HG02610 (cell line): ENCODE results near the gene LRRFIP2.
"Not testable (repeated sequence)": the region's sequence is repeated elsewhere in the genome, so short reads cannot be mapped to it uniquely, and the experiment has no call there.

Experiments used
- ATAC-seq: cut with Tn5 transposase; IDR thresholded peaks from one replicate; pipeline ENCODE4 v1.9.1; 2021; ENCODE audit warnings: mild to moderate bottlenecking, moderate library complexity; ENCODE audit not compliant: unreplicated experiment

The LRRFIP2 gene

DNA sequence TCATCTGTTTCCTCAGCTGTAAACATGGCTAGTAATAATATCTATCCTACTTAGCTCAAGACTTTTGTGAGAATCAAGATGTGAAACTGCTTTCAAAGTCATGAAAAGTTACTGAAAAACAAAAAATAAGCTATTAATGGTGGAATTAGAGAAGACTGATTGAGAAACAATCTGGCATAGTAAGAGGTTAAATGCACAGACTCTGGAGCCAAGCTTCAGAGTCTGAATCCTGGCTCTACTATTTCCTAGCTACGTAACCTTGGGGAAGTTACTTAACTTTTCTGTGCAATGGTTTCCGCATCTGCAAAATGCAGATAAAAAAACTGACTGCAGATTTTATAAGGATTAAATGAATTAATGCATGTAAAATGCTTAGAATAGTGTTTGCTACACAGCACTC, 28.8 kb downstream of the LRRFIP2 start:
- no peak for ATAC-seq

DNA sequence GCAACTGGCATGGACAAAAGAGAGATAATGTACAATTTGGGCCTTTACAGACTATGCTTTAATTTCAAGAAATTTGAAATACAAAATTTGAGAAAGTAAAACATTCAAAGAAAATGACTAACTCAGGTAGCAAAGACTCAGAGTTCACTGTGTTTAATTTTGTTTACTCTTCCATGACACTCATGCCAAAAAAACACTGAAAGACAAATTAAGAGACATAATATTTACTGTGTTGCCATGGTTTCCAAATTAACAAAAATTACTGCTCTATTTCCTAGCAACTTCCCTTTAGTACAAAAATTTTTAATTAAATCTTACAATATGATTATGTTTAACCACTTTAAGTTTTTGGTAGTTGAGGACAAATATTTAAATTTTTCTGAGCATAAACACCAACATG, 29.6 kb downstream of the LRRFIP2 start:
- no peak for ATAC-seq

- no peak for ATAC-seq
These were observed 30.6 kb downstream of the LRRFIP2 start for GRCh38 chr3:37143821-37144220.

DNA sequence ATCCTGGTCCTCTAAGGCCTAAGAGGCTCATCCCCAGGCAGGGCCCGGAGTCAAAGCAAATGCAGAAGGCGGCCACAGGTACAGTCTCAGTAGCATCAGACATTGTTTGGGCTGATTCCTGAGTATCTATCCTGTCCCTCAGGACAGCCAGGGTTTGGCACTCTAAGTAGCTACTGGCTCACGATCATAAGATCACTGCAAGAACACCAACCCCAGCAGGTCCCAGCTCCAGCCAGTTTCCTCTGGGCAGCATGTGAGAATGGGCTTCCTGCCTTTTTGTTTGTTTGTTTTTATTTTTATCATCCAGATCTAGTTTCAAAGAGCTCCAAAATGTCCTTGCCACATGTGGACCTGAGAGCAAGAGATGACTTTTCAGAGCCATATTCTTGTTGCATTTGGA, 32.7 kb downstream of the LRRFIP2 start:
- no peak for ATAC-seq

DNA sequence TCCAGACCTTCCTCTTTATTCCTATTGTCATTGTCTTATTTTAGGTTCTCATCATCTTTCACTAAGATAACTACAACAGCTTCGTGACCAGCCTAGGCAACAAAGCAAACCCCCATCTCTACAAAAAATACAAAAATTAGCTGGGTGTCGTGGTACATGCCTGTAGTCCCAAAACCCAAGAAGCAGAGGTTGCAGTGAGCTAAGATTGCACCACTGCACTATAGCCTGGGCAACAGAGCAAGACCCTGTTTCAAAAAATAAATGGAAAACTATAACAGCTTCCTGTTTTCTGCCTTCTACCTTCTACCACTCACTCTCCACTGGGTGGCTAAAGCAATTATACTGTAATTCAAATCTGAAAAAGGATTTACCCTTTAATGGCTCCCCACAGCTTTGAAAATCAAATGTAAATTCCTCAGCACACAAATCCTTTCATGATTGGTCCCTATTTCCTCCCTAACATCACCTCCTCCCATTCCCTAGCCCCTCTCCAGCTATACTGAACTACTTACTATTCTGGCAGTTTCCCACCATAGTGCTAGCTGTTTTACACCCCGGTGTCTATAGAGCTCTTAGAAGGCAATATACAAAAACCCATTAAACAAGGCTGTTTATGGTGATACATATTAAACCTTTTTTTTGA, 33.4 kb downstream of the LRRFIP2 start:
- no peak for ATAC-seq

- ATAC-seq, result peak; percentile 91
These were observed 34.8 kb downstream of the LRRFIP2 start for GRCh38 chr3:37139567-37140052.

- no peak for ATAC-seq
These were observed 35.6 kb downstream of the LRRFIP2 start for GRCh38 chr3:37138816-37139215.

DNA sequence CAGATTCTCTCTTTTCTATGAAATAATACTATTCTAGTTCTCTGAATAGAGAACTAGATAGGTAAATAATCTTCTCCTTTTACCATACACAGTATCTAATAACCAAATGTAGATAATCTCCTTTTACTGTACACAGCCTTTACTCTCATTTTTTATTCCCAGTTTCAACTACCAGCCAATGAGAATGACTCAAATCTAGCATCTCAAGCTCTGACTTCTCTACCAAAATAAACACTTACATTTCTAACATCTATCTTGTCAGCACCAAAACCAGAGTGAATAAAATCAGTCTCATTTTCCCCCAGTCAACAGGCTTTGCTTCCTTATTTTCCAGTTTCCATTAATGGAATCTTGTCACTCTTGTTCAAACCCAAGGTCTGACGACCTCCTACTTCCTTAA, 36.9 kb downstream of the LRRFIP2 start:
- ATAC-seq, result no peak

DNA sequence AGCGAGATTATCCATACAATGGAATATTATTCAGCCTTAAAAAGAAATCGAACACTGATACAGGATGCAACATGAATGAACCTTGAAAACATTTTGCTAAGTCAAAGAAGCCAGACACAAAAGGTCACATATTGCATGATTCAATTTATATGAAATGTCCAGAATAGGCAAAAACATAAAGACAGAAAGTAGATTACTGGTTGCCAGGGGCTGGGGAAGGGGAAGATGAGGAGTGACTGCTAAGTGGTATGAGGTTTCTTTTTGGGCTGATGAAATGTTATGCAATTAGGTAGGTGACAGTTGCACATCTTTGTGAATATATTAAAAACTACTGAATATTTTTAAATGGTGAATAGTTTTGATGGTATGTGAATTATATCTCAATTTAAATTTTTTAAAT, 38.3 kb downstream of the LRRFIP2 start:
- ATAC-seq, result no peak

- no peak for ATAC-seq
These were observed 38.8 kb downstream of the LRRFIP2 start for GRCh38 chr3:37135561-37135960.

DNA sequence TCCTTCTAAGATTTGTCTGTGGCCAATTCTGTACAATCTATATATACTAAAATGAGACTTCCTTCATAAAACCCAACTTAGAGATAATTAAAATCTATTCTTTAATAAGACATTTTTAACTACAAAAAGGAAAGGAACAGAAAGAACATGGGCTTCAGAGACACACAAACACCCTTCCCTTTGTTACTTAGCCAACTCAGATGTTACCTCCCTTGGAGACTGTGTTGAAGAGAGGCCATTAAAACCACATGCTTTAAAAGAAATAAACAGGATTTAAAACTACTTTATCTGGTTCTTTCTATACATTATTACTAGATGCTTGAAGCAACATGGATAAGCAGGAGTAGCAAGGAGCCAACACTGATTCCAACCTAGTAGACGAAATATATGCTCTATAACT, 42.0 kb downstream of the LRRFIP2 start:
- no peak for ATAC-seq

DNA sequence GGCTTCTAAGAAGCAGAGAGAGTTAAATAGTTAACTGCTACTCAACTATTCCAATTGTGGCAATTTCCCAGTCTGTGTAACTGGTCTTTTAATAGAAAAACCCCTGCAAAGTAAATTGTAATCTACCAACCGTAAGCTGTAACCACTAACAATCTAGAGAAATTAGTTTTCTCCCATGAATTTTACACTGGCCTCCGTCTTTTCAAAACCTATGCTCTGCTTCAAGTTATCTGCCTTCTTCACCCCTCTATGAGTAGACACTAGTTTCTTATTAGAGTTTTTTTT, 42.6 kb downstream of the LRRFIP2 start:
- ATAC-seq, result no peak

GRCh38 chr3:37130984-37131859, 43.2 kb downstream of the LRRFIP2 start:
- no peak for ATAC-seq

DNA sequence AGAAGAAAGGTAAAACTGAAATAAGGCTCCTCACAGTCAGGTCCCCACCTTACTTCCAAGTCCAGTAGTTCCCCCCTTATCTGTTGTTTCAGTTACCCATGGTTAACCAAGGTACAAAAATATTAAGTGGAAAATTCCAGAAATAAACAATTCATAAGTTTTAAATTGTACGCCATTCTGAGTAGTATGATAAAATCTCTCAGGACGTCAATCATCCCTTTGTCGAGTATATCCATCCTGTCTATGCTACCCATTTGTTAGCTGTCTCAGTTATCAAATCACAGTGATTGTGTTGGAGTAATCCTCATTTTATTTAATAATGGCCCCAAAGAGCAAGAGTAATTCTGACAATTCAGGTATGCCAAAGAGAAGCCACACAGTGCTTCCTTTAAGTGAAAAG, 43.9 kb downstream of the LRRFIP2 start:
- ATAC-seq, result no peak

- peak; percentile 69 for ATAC-seq
These were observed 44.5 kb downstream of the LRRFIP2 start for GRCh38 chr3:37129871-37130270.

- ATAC-seq, result no peak
These were observed 47.0 kb downstream of the LRRFIP2 start for GRCh38 chr3:37127340-37127739.

DNA sequence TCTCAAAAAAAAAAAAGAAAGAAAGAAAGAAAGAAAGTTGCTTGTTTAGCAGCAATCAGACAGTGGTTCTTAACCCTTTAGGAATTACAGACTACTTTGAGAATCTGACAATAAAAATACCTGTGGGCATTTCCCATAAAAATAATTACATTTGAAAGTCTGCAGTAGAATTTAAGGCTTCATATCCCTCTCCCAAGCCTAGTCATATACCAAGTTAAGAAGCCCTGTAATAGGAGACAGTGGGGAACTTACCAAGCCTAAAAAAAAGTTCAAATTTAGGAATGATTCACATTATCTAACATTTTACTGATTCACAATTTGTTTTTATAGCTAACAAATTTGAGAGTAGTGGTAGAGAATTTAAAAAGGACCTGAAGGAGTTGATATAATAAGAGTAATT, 47.5 kb downstream of the LRRFIP2 start:
- ATAC-seq, result no peak

DNA sequence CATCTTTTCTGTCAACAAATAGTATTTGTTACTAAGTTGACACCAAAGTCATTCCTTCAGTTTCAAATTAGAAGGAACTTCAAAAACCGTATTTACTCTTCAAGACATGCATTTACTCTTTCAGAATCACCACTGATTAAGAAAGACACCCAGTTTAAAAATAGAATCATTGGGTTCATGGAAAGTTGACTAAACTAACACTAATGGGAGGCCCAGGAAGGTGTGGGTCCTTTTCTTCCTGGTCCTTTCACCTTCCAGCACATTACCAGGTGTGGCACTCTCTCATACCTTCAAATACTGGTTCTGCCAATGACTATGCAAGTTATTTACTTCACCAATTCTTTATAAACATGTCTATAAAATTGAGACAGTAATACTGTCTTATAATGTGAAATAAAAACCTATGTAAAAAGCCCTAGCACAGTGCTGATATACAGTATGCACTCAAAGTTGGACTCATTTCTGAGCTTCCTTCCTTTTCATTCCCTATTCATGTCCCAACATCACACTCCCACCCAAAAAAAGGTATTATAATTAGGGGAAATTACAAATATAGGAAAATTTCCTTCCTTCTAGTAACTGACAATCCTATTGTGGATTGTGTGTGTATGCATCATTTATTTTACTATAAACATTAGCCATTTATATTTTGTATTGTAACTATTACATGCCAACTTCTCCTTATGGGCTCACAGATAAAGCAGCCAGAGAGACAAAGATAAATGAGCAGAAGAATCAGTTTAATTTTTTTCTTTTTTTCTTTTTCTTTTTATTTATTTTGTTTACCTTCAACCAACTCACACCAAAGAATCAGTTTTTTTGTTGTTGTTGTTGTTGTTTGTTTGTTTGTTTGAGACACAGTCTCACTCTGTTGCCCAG, 48.9 kb downstream of the LRRFIP2 start:
- no peak for ATAC-seq

- no peak for ATAC-seq
These were observed 49.9 kb downstream of the LRRFIP2 start for GRCh38 chr3:37124435-37124834.

DNA sequence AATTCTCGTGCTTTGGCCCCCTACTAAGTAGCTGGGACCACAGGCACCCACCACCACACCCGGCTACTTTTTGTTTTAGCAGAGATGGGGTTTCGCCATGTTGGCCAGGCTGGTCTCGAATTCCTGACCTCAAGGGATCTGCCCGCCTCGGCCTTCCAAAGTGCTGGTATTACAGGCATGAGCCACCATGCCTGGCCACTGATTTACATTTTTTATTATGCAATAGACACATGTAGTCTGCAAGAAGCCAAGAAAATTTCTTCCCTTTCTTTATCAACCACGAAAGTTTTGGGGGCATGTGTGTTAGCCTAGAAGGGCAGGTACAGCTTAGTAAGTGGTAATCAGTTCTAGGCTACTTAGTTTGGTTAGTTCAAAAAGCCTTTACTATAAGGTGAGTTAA, 51.1 kb downstream of the LRRFIP2 start:
- ATAC-seq, result no peak

GRCh38 chr3:37122069-37122468, 52.3 kb downstream of the LRRFIP2 start:
- not testable (repeated sequence) for ATAC-seq

- no peak for ATAC-seq
These were observed 56.2 kb downstream of the LRRFIP2 start for GRCh38 chr3:37118163-37118562.
